ENCODE measurements around the gene PARD6G.
A peak's percentile ranks its signal among the peaks of the same experiment; 100 is the strongest.

The PARD6G gene

DNA sequence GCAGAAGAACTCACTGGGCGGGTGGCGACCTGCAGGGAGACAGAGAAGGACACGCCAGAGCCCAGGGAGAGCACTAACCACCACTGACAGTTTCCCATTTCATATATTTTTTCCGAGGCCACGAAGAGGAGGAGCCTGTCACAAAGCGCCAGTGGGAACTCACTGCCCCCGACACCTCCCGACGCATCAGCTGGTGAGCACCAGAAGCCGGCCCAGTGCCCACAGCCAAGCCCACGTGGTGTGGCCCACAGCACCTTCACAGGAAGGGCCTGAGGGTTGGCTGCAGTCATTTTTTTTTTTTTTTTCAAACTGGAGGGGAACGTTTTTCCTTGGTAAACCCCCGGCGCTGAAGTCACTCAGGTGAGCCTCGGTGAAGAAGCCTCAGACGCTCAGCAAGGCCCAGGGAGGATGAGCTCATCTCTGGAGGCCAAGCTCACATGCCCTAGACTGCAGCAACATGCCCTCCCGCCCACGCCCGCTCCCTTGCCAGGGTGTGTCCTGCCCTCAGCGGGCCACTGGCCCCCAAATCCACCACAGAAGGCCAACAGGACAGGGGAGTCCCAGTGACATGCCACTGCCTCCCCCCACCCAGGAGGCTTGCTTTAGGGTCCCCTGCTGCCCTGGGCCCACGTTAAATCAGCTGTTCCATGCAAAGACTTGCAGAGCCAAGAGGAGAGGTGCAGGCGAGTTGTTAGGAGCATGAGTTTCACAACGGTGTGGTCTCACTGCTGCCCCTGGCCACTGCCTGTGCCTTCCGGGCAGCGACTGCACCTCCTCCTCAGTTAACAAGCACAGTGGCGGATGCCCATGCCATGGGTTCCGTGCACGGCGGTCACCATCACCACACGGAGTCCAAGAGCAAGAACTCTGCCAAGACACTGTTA is 68.1 kb downstream of the PARD6G start:
- no peak overlapping the region for H3K23ac ChIP-seq (ENCODE audit: low read length in 2 of 2)
- WGBS = 89% methylated on average over 26 of the region's 30 CpGs
- no peak overlapping the region for H3K4ac ChIP-seq (ENCODE audit: low read depth in 1 of 2, low read length in 2 of 2)
- peaks cover 0 to 41% of the 10 kb centered on the region in 2 experiments for H3K27me3 ChIP-seq (ENCODE audit: control insufficient read depth in 1 of 2, insufficient read depth in 1 of 2, low read length in 2 of 2)
- no peak overlapping the region for H2BK12ac ChIP-seq (ENCODE audit: low read length in 2 of 2)
- H3K4me2 ChIP-seq (ENCODE audit: low read length, poor library complexity, severe bottlenecking) = no peak overlapping the region
- no peak overlapping the region for H3K14ac ChIP-seq (ENCODE audit: low read length in 2 of 2)
- no peak overlapping the region for H2BK120ac ChIP-seq (ENCODE audit: low read depth, low read length)
- H3K4me3 ChIP-seq (ENCODE audit: insufficient read depth in 1 of 2, low read depth in 1 of 2, low read length in 2 of 2) = no peak overlapping the region
- H3K27ac ChIP-seq (ENCODE audit: low read length, poor library complexity, severe bottlenecking) = no peak overlapping the region
- no peak for DNase-seq
- no peak overlapping the region for H2BK15ac ChIP-seq (ENCODE audit: low read depth, poor library complexity, severe bottlenecking)
- H4K91ac ChIP-seq (ENCODE audit: low read length) = no peak overlapping the region
- H2AFZ ChIP-seq (ENCODE audit: low read depth, low read length) = no peak overlapping the region
- H3K79me1 ChIP-seq (replicated peaks; ENCODE audit: low read length, poor library complexity, severe bottlenecking) = no peaks in the 10 kb centered on the region
- H2BK5ac ChIP-seq (ENCODE audit: low read depth, low read length, poor library complexity, severe bottlenecking) = no peak overlapping the region
- H4K8ac ChIP-seq (ENCODE audit: low read length) = no peak overlapping the region
- H3K18ac ChIP-seq (ENCODE audit: low read depth in 1 of 2, low read length in 2 of 2) = no peak overlapping the region
- peaks cover 20% of the 10 kb centered on the region for H3K4me1 ChIP-seq (ENCODE audit: control insufficient read depth, insufficient read depth, low read depth, low read length)
- H2AK5ac ChIP-seq (ENCODE audit: low read length, severe bottlenecking) = no peak overlapping the region
- H3K36me3 ChIP-seq (ENCODE audit: control insufficient read depth in 1 of 2, insufficient read depth in 2 of 2, low read depth in 1 of 2, low read length in 2 of 2) = peaks cover 0 to 2% of the 10 kb centered on the region in 2 experiments
- no peak overlapping the region for H3K9ac ChIP-seq (ENCODE audit: low read length)
- H3K9me3 ChIP-seq (ENCODE audit: control insufficient read depth, low read length) = no peaks in the 10 kb centered on the region

DNA sequence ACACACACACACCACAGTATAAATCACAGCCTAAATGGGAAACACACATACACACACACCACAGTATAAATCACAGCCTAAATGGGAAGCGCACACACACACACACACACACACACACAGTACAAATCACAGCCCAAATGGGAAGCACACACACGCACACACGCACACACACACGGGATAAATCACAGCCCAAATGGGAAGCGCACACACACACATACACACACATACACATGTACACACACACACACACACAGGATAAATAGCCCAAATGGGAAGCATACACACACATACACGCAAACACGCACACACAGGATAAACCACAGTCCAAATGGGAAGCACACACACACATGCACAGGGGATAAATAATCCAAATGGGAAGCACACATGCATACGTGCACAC is 70.2 kb downstream of the PARD6G start:
- H3K27ac ChIP-seq (ENCODE audit: low read length, poor library complexity, severe bottlenecking) = no peak overlapping the region
- no peaks in the 10 kb centered on the region for H3K9me3 ChIP-seq (ENCODE audit: control insufficient read depth, low read length)
- WGBS = 92% methylated on average over 8 of the region's 8 CpGs
- no peak overlapping the region for H3K4ac ChIP-seq (ENCODE audit: low read depth in 1 of 2, low read length in 2 of 2)
- H4K8ac ChIP-seq (ENCODE audit: low read length) = no peak overlapping the region
- H3K18ac ChIP-seq (ENCODE audit: low read depth in 1 of 2, low read length in 2 of 2) = no peak overlapping the region
- H3K4me2 ChIP-seq (ENCODE audit: low read length, poor library complexity, severe bottlenecking) = no peak overlapping the region
- no peak overlapping the region for H2BK15ac ChIP-seq (ENCODE audit: low read depth, poor library complexity, severe bottlenecking)
- no peak overlapping the region for H4K91ac ChIP-seq (ENCODE audit: low read length)
- no peak overlapping the region for H2AFZ ChIP-seq (ENCODE audit: low read depth, low read length)
- no peak overlapping the region for H2BK5ac ChIP-seq (ENCODE audit: low read depth, low read length, poor library complexity, severe bottlenecking)
- H3K9ac ChIP-seq (ENCODE audit: low read length) = peak overlapping the region; percentile 29
- no peak for DNase-seq
- H3K4me3 ChIP-seq (ENCODE audit: insufficient read depth in 1 of 2, low read depth in 1 of 2, low read length in 2 of 2) = peak overlapping the region in 1 of 2 experiments; percentile 46
- H3K4me1 ChIP-seq (ENCODE audit: control insufficient read depth, insufficient read depth, low read depth, low read length) = peaks cover 19% of the 10 kb centered on the region
- H2BK120ac ChIP-seq (ENCODE audit: low read depth, low read length) = no peak overlapping the region
- H2AK5ac ChIP-seq (ENCODE audit: low read length, severe bottlenecking) = no peak overlapping the region
- no peak overlapping the region for H2BK12ac ChIP-seq (ENCODE audit: low read length in 2 of 2)
- no peaks in the 10 kb centered on the region for H3K36me3 ChIP-seq (ENCODE audit: control insufficient read depth in 1 of 2, insufficient read depth in 2 of 2, low read depth in 1 of 2, low read length in 2 of 2)
- no peaks in the 10 kb centered on the region for H3K79me1 ChIP-seq (replicated peaks; ENCODE audit: low read length, poor library complexity, severe bottlenecking)
- H3K27me3 ChIP-seq (ENCODE audit: control insufficient read depth in 1 of 2, insufficient read depth in 1 of 2, low read length in 2 of 2) = peaks cover 0 to 34% of the 10 kb centered on the region in 2 experiments
- no peak overlapping the region for H3K14ac ChIP-seq (ENCODE audit: low read length in 2 of 2)
- no peak overlapping the region for H3K23ac ChIP-seq (ENCODE audit: low read length in 2 of 2)

DNA sequence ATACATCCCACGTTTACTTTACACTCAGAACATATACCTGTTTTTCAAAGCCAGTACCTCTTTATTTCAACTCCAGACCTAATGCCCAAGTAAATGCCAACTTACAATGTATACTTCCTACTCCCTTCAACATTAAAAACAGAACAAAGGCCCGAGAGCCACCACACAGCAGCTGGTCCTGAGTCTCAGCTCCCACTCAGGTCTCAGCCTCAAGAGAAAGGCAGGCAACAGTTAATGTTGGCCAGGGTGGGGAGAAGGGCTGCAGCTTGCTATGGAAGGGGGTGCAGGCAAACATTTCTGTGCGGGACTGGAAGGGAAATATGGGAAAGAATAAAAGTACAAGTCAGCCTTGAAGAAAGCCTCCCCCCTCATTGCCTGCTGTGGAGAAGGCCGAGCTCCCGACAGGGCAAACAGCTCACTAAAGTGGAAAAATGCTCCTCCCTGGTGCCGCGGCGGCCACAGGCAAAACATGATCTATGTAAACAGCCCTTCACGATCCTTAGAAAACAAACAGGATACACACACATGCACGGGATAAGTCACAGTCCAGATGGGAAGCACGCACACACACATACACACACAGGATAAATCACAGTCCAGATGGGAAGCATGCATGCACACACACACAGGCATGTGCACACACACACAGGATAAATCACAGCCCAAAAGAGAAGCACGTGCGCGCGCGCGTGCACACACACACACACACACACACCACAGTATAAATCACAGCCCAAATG is 70.8 kb downstream of the PARD6G start:
- H2BK12ac ChIP-seq (ENCODE audit: low read length in 2 of 2) = no peak overlapping the region
- no peak overlapping the region for H2BK5ac ChIP-seq (ENCODE audit: low read depth, low read length, poor library complexity, severe bottlenecking)
- no peak overlapping the region for H2BK120ac ChIP-seq (ENCODE audit: low read depth, low read length)
- H3K14ac ChIP-seq (ENCODE audit: low read length in 2 of 2) = no peak overlapping the region
- WGBS = 76% methylated on average over 17 of the region's 17 CpGs
- no peak overlapping the region for H3K4ac ChIP-seq (ENCODE audit: low read depth in 1 of 2, low read length in 2 of 2)
- H3K9ac ChIP-seq (ENCODE audit: low read length) = peak overlapping the region; percentile 29
- no peak overlapping the region for H4K8ac ChIP-seq (ENCODE audit: low read length)
- H3K36me3 ChIP-seq (ENCODE audit: control insufficient read depth in 1 of 2, insufficient read depth in 2 of 2, low read depth in 1 of 2, low read length in 2 of 2) = no peaks in the 10 kb centered on the region
- H2BK15ac ChIP-seq (ENCODE audit: low read depth, poor library complexity, severe bottlenecking) = no peak overlapping the region
- no peak overlapping the region for H2AFZ ChIP-seq (ENCODE audit: low read depth, low read length)
- no peak overlapping the region for H3K18ac ChIP-seq (ENCODE audit: low read depth in 1 of 2, low read length in 2 of 2)
- H3K4me3 ChIP-seq (ENCODE audit: insufficient read depth in 1 of 2, low read depth in 1 of 2, low read length in 2 of 2) = peak overlapping the region in 1 of 2 experiments; percentile 46
- no peak overlapping the region for H4K91ac ChIP-seq (ENCODE audit: low read length)
- H3K9me3 ChIP-seq (ENCODE audit: control insufficient read depth, low read length) = no peaks in the 10 kb centered on the region
- H2AK5ac ChIP-seq (ENCODE audit: low read length, severe bottlenecking) = no peak overlapping the region
- peak; percentile 47 for DNase-seq
- peaks cover 0 to 34% of the 10 kb centered on the region in 2 experiments for H3K27me3 ChIP-seq (ENCODE audit: control insufficient read depth in 1 of 2, insufficient read depth in 1 of 2, low read length in 2 of 2)
- no peak overlapping the region for H3K27ac ChIP-seq (ENCODE audit: low read length, poor library complexity, severe bottlenecking)
- no peaks in the 10 kb centered on the region for H3K79me1 ChIP-seq (replicated peaks; ENCODE audit: low read length, poor library complexity, severe bottlenecking)
- H3K4me2 ChIP-seq (ENCODE audit: low read length, poor library complexity, severe bottlenecking) = no peak overlapping the region
- H3K23ac ChIP-seq (ENCODE audit: low read length in 2 of 2) = no peak overlapping the region
- peaks cover 15% of the 10 kb centered on the region for H3K4me1 ChIP-seq (ENCODE audit: control insufficient read depth, insufficient read depth, low read depth, low read length)
